Measurements from ENCODE around the gene ZNF362. TPM values are rescaled to one million over a fixed set of nuclear protein-coding genes. Genes with fewer than 3 reads are reported as not detected.

Gene ZNF362
- total RNA-seq, result 1.7 and 2.0 TPM in 2 replicates

DNA sequence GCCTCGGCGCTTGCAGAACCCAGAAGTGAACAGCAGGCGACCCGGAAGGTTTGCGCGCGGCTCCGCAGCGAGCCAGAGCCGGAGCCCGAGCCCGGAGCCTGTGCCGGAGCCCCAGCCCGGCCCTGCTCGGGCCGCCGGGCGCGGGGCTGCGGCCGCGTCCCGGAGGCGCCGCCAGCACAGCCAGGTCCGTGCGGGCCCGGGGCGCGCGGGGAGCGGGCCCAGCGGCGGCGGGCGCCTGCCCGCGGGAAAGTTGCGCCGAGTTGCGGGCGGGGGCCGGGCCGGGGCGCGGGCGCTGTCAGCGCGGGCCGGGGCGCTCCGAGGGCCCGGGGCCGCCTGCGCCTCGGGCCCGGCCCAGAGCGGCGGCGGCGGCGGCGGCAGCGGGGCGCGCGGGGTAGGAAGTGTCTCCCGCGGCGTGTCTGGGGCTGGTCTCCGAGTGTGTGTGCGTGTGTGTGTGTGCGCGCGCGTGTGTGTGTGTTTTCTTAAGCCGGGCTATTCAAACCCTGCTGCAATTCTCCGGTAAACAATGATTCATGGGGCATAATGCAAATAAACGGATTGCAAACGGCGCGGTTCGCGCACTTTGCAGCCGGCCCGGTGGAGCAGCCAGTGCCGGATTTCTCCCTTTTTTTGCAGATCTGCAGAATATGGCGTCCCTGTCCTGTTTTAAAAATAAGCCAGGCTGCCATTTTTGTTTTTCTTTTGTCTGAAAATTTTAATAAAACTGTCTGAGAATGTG is at the start of gene ZNF362:
Gene ZNF362, plus strand, starts transcription at position 22 of the 736 bp plus-strand sequence. CDS start 14,083 bp downstream, outside the sequence.

DNA sequence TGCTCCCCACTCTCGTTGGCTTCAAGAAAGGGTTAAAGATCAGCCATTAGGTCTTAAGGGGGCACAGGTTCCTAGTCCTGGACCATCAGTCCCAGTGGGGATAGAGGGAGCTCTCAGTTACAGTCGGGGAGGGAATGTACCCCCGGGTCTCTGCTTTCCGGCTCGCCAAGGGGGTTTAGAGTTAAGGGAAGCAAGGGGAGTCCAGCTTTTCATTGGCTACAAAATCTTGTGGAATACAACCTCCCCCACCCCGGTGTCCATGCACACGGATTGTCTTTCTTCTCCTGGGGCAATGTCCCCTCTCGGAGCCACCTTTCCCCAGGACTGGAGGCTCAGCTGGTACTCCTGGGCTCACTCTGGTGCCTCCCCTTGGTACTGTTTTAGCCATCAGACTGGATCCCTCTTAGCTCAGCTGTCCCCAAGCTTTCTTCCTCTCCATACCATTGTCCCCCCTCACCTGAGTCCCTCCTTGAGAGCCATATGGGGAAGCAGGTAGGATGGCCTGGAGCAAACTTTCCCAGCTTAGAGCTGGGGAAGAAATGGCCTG is 64.4 kb downstream of the ZNF362 start, which contains the start of gene A3GALT2:
Gene A3GALT2, minus strand, starts transcription at position 480 of the 547 bp plus-strand sequence. Its CDS starts 0 bp downstream, at position 480.

Other genes starting within 250 kb of the ZNF362 start
- 209 and 227 TPM in 2 replicates for gene AK2, start 219.6 kb upstream of the ZNF362 start, total RNA-seq
- 4.7 and 8.0 TPM in 2 replicates for gene AZIN2, start 175.3 kb upstream of the ZNF362 start, total RNA-seq
- gene TRIM62, start 74.4 kb upstream of the ZNF362 start, total RNA-seq, result 1.4 and 1.7 TPM in 2 replicates
- gene A3GALT2, start 64.6 kb downstream of the ZNF362 start, total RNA-seq, result not detected in 2 replicates
- gene PHC2, start 174.6 kb downstream of the ZNF362 start, total RNA-seq, result 84.2 and 84.6 TPM in 2 replicates
- gene ZSCAN20, start 216.2 kb downstream of the ZNF362 start, total RNA-seq, result 13.2 and 14.2 TPM in 2 replicates